ENCODE measurements around the gene KHDC4.

KHDC4 gene

DNA sequence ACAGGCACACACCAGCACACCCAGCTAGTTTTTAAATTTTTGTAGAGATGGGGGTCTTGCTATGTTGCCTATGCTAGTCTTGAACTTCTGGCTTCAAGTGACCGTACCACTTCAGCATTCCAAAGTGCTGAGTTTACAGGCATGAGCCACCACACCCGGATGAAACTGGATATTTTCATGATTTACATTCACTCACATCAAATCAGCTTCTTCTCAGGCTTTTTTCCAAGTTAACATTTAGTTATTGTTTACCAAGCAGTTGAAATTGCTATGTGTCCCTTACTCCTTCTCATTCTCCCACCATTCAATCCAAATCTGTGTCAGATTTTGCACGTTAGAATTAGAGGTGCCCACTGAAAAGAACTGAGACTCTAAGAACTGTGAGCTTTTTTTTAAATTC is 41.4 kb downstream of the KHDC4 start (continued):
- TF ChIP-seq EGR2 (tag by site-specific recombination; IDR thresholded peaks at IDR 0.05; ENCODE audit: low read depth) (no peak), ZNF292 (tag by site-specific recombination; IDR thresholded peaks at IDR 0.05; ENCODE audit: borderline replicate concordance, low read depth) (no peak), ZNF184 (tag by site-specific recombination; IDR thresholded peaks at IDR 0.05) (no peak)

DNA sequence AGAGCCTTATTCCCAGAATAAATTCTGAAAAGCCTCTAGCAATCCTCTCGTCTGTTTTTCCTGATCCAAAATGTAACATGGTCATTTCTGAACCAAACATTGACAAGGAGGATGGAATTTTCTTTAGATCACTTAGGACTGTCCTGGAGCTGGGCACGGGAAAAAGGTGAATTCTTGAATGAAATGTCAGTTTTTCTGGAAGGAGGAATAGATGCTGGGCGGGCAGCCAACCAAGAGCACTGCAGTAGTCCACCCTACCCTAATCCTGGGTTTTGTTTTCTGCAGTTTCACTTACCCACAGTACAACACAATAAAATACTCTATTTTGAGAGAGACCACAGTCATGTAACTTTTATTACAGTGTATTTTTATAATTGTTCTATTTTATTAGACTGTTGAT is 44.0 kb downstream of the KHDC4 start:
- TF ChIP-seq WT1 (tag by site-specific recombination; IDR thresholded peaks at IDR 0.05) (no peak), ZNF184 (tag by site-specific recombination; IDR thresholded peaks at IDR 0.05) (no peak)
- TF ChIP-seq, protein P1, sequence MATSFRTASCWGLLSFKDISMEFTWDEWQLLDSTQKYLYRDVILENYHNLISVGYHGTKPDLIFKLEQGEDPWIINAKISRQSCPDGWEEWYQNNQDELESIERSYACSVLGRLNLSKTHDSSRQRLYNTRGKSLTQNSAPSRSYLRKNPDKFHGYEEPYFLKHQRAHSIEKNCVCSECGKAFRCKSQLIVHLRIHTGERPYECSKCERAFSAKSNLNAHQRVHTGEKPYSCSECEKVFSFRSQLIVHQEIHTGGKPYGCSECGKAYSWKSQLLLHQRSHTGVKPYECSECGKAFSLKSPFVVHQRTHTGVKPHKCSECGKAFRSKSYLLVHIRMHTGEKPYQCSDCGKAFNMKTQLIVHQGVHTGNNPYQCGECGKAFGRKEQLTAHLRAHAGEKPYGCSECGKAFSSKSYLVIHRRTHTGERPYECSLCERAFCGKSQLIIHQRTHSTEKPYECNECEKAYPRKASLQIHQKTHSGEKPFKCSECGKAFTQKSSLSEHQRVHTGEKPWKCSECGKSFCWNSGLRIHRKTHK (tag by site-specific recombination; IDR thresholded peaks at IDR 0.05), result no peak
- H3K36me3 ChIP-seq (ENCODE audit: control insufficient read depth in 2 of 2, insufficient read depth in 1 of 2, low read length in 2 of 2), result no peaks in the 10 kb centered on the region
- no peaks in the 10 kb centered on the region for H3K4me1 ChIP-seq (ENCODE audit: control insufficient read depth, insufficient read depth, low read length)
- ChIA-PET CTCF (interaction anchor here (0.6 kb wide), 1 partner anchor 574 kb away, joined by 3 read pairs; no protein-coding TSS in a partner anchor), POLR2A (no interaction called here)
- H3K4me3 ChIP-seq (ENCODE audit: low read depth, low read length), result no peak overlapping the region
- H3K9me3 ChIP-seq (ENCODE audit: control insufficient read depth, insufficient read depth, low read depth, low read length), result no peaks in the 10 kb centered on the region
- no peak overlapping the region for H3K27ac ChIP-seq (ENCODE audit: extremely low read depth, low read depth, low read length)

DNA sequence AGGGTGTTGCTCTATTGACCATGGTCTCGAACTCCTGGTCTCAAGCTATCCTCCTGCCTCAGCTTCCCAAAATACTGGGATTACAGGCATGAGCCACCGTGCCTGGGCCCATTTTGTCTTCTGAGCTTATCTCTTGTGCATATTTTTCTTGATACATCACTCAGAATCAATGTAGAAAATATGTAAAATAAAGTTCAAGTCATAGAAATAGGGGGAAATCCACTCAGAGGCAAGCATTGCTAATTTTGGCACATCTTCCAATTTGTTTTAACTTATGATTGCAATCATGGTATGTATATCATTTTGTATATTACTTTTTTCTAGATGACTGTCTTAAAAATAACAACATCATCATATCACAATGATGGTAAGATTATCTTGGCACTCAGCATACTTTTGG is 44.6 kb downstream of the KHDC4 start:
- ChIA-PET POLR2A (interaction anchor here (0.6 kb wide), 1 partner anchor 33 kb away, joined by 5 read pairs; no protein-coding TSS in a partner anchor), CTCF (no interaction called here)
- Histone ChIP-seq H3K27ac (ENCODE audit: extremely low read depth, low read depth, low read length) (no peak overlapping the region), H3K9me3 (ENCODE audit: control insufficient read depth, insufficient read depth, low read depth, low read length) (no peaks in the 10 kb centered on the region), H3K4me3 (ENCODE audit: low read depth, low read length) (no peak overlapping the region), H3K36me3 (ENCODE audit: control insufficient read depth in 2 of 2, insufficient read depth in 1 of 2, low read length in 2 of 2) (no peaks in the 10 kb centered on the region), H3K4me1 (ENCODE audit: control insufficient read depth, insufficient read depth, low read length) (no peaks in the 10 kb centered on the region)
- TF ChIP-seq ZNF157 (tag by site-specific recombination; IDR thresholded peaks at IDR 0.05), result no peak
- no peak for TF ChIP-seq ZNF501 (tag by site-specific recombination; IDR thresholded peaks at IDR 0.05)
- TF ChIP-seq ZNF76 (tag by site-specific recombination; IDR thresholded peaks at IDR 0.05; ENCODE audit: borderline replicate concordance, low read depth), result no peak
- TF ChIP-seq, protein P2, sequence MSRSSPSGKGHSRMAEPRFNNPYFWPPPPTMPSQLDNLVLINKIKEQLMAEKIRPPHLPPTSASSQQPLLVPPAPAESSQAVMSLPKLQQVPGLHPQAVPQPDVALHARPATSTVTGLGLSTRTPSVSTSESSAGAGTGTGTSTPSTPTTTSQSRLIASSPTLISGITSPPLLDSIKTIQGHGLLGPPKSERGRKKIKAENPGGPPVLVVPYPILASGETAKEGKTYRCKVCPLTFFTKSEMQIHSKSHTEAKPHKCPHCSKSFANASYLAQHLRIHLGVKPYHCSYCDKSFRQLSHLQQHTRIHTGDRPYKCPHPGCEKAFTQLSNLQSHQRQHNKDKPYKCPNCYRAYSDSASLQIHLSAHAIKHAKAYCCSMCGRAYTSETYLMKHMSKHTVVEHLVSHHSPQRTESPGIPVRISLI (tag by site-specific recombination; IDR thresholded peaks at IDR 0.05), result no peak
- TF ChIP-seq GLIS2 (tag by site-specific recombination; IDR thresholded peaks at IDR 0.05), result no peak
- no peak for TF ChIP-seq ZNF548 (tag by site-specific recombination; IDR thresholded peaks at IDR 0.05)
- no peak for TF ChIP-seq ZNF600 (tag by site-specific recombination; IDR thresholded peaks at IDR 0.05)
- TF ChIP-seq, protein P3, sequence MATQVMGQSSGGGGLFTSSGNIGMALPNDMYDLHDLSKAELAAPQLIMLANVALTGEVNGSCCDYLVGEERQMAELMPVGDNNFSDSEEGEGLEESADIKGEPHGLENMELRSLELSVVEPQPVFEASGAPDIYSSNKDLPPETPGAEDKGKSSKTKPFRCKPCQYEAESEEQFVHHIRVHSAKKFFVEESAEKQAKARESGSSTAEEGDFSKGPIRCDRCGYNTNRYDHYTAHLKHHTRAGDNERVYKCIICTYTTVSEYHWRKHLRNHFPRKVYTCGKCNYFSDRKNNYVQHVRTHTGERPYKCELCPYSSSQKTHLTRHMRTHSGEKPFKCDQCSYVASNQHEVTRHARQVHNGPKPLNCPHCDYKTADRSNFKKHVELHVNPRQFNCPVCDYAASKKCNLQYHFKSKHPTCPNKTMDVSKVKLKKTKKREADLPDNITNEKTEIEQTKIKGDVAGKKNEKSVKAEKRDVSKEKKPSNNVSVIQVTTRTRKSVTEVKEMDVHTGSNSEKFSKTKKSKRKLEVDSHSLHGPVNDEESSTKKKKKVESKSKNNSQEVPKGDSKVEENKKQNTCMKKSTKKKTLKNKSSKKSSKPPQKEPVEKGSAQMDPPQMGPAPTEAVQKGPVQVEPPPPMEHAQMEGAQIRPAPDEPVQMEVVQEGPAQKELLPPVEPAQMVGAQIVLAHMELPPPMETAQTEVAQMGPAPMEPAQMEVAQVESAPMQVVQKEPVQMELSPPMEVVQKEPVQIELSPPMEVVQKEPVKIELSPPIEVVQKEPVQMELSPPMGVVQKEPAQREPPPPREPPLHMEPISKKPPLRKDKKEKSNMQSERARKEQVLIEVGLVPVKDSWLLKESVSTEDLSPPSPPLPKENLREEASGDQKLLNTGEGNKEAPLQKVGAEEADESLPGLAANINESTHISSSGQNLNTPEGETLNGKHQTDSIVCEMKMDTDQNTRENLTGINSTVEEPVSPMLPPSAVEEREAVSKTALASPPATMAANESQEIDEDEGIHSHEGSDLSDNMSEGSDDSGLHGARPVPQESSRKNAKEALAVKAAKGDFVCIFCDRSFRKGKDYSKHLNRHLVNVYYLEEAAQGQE (tag by site-specific recombination; IDR thresholded peaks at IDR 0.05), result no peak
- TF ChIP-seq, protein P4, sequence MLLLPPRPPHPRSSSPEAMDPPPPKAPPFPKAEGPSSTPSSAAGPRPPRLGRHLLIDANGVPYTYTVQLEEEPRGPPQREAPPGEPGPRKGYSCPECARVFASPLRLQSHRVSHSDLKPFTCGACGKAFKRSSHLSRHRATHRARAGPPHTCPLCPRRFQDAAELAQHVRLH (tag by site-specific recombination; IDR thresholded peaks at IDR 0.05), result no peak
- TF ChIP-seq ZSCAN23 (tag by site-specific recombination; IDR thresholded peaks at IDR 0.05), result no peak
- no peak for TF ChIP-seq ZNF791 (tag by site-specific recombination; IDR thresholded peaks at IDR 0.05)
- TF ChIP-seq, protein P5, sequence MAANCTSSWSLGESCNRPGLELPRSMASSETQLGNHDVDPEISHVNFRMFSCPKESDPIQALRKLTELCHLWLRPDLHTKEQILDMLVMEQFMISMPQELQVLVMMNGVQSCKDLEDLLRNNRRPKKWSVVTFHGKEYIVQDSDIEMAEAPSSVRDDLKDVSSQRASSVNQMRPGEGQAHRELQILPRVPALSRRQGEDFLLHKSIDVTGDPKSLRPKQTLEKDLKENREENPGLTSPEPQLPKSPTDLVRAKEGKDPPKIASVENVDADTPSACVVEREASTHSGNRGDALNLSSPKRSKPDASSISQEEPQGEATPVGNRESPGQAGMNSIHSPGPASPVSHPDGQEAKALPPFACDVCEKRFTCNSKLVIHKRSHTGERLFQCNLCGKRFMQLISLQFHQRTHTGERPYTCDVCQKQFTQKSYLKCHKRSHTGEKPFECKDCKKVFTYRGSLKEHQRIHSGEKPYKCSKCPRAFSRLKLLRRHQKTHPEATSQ (tag by site-specific recombination; IDR thresholded peaks at IDR 0.05), result no peak

Data from HEK293 (cell line).